Measurements from ENCODE around the gene ATP5MG.
"Not testable (repeated sequence)": the region's sequence is repeated elsewhere in the genome, so short reads cannot be mapped to it uniquely, and the experiment has no call there.

The ATP5MG gene, protein sequence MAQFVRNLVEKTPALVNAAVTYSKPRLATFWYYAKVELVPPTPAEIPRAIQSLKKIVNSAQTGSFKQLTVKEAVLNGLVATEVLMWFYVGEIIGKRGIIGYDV

DNA sequence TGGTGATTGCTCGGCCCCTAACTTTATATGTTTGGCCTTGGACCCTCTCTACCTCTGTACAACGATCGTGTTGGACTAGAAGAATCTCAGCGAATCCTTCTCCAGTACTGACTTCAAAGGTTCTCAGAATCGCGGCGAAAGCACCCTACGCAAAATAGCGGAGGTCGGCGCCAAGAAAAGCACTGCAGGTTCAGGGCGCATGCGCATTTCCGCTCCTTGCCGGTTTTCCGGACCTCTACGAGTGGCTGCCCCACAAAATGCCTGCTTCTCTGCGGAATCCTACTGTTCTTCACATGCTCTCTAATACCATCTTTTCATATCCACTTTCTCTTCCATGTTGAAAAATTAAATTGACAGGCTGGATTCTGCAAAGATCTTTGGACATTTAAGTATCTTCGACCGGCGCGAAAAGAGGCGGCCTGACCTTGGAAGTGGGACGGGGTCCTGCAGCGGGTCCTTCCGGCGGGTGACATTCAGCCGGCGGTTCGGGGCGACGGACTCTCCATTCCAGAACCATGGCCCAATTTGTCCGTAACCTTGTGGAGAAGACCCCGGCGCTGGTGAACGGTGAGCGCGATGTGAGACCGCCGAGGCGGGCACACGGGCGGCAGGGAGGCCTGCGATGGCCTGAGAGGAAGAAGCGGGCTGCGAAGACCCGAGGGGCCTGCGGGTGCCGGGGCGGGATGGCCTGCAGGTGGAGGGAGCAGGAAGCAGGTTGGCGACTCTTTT lies at the start of gene ATP5MG:
Gene ATP5MG, plus strand, starts transcription at position 456 of the 729 bp plus-strand sequence. Its CDS starts 60 bp downstream, at position 516.
- DNase-seq = peak; percentile 92

- DNase-seq = no peak
Observed at GRCh38 chr11:118353084-118353710, 48.2 kb upstream of the ATP5MG start.

- DNase-seq = no peak
Observed at GRCh38 chr11:118358071-118358470, 43.3 kb upstream of the ATP5MG start.

DNA sequence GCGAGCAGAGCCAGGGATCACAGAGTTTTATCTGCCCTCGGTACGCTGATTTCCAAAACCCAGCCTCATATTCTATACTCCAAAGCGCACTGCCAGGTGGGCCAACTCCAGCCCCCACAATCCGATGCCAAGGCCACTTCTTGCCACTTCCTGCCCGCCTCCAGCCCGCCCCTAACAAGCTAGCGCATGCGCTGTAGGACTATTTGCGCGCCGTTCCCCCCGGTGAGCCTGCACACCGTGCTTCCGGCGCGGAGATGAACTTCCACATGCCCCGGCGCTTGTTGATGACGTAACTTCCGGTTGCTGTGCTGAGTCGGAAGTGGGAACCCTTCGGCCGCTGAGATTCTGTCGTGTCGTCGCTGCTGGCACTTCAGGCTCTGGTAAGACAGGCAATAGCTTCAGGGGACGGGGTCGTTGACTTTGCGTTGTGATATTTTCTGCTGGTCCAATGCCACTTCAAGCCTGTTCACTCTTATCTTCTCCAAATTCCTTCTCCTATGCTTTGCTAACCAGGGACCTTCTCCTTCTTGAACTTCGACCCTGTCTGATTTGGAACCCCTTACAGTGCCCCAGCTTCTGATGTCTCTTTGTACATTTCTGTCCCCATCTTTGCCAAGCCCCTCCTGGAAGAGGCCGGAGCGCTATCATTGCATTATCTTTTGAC lies 42.0 kb upstream of the ATP5MG start, which contains the start of gene UBE4A:
Gene UBE4A, plus strand, starts transcription at position 306 of the 664 bp plus-strand sequence. CDS start 5,481 bp downstream, outside the sequence.
- DNase-seq = peak; percentile 94

- no peak for DNase-seq
Observed at GRCh38 chr11:118364956-118365615, 36.3 kb upstream of the ATP5MG start.

DNA sequence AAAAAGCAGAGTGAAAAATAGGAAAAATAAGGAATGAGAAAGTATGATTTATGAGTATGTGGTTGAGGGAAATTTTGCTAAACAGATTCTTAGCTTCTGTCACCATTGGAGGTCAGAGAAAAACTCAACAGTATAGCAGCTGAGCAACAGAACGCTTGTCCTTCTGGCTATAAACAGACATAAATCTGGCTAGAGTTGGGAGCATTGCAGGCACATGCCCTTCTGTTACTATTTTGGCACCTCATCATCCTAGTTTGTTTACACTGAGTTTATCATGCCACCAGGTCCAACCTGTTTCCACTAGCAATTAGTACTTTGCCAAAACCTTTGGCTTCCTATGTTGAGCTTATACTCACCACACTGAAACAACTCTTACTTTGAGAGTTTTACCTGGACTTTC lies 35.1 kb upstream of the ATP5MG start:
- DNase-seq = no peak

GRCh38 chr11:118370774-118371173 lies 30.6 kb upstream of the ATP5MG start:
- DNase-seq = no peak

- DNase-seq = no peak
Observed at GRCh38 chr11:118373263-118373662, 28.1 kb upstream of the ATP5MG start.

GRCh38 chr11:118373871-118374270 lies 27.5 kb upstream of the ATP5MG start:
- no peak for DNase-seq

- DNase-seq = no peak
Observed at GRCh38 chr11:118374729-118375128, 26.7 kb upstream of the ATP5MG start.

- DNase-seq = no peak
Observed at GRCh38 chr11:118375978-118376377, 25.4 kb upstream of the ATP5MG start.

GRCh38 chr11:118379497-118379896 lies 21.9 kb upstream of the ATP5MG start:
- no peak for DNase-seq

DNA sequence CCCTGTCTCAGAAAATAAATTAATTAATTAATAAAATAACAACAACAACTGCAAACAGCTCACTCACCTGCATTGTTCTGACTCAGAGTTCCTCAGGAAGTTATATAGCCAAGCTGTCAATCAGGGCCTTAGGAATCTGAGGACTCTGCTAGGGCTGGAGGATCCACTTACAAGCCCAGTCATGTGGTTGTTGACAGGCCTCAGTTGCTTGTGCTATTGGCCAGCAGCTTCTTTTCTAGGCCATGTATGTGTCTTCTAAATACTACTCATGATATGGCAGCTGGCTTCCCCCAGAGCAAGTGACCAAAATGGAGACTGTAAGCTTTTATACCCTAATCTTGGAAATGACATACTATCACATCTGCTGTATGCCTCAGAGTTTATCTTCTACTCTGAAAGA lies 20.8 kb upstream of the ATP5MG start:
- no peak for DNase-seq

DNA sequence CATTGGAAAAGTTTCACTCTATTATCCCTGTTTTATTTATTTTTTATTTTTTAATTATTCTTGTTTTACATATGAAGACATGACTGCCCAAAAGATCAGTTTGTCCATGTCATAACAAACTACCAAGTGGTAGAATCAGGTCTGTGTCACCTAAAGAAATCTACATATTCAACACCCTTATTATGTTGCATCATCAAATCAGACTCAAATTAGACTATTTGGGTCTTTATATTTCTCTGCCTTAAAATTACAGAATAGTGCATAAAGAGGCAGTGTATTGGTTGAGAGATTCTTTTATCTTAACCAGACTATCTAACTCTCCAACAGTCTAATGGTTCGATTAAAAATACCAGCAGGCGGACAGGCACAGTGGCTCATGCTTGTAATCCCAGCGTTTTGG lies 18.5 kb upstream of the ATP5MG start:
- DNase-seq = no peak

GRCh38 chr11:118383657-118384056 lies 17.7 kb upstream of the ATP5MG start:
- no peak for DNase-seq

GRCh38 chr11:118396097-118396501 lies 5.3 kb upstream of the ATP5MG start:
- DNase-seq = no peak

- DNase-seq = no peak
Observed at GRCh38 chr11:118397448-118397847, 4.0 kb upstream of the ATP5MG start.

GRCh38 chr11:118398791-118399559 lies 2.4 kb upstream of the ATP5MG start:
- no peak for DNase-seq

GRCh38 chr11:118401880-118402590 lies 629 bp downstream of the ATP5MG start:
- no peak for DNase-seq

DNA sequence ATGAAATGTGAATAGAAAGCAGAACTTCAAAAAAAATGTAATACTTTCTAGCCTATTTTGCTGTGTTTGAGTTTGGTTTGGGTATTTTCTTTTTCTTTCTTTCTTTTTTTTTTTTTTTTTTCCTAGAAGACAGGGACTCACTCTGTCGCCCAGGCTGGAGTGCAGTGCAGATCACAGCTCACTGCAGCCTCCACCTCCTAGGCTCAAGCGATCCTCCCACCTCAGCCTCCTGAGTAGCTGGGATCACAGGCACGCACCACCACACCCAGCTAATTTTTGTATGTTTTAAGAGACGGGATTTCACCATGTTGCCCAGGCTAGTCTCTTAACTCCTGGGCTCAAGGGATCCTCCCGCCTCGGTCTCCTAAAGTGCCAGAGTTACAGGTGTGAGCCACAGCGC lies 1.2 kb downstream of the ATP5MG start:
- not testable (repeated sequence) for DNase-seq

DNA sequence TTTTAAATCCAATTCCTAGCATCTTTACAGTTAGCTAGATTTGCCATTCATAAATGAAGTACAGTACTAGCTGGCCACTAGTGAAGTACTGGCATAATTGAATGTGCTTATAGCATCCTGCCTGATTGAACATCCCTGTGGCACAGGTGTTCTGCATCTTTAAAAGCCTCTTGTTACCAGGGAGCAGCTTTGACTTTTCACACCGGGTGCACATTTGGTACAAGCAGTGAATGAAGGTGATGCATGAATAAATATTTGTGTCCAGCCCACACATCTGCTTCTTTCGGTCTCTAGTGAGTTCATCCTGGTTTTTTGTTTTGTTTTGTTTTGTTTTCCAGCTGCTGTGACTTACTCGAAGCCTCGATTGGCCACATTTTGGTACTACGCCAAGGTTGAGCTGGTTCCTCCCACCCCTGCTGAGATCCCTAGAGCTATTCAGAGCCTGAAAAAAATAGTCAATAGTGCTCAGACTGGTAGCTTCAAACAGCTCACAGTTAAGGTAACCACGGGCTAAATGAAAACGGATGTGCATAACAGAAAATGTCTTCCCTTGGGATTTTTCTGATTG lies 5.3 kb downstream of the ATP5MG start:
- no peak for DNase-seq

Data from right forelimb (tissue), 1 donor.